GM12874 (cell line): ENCODE data around the gene PLEKHA7.

Experiments used
- TF ChIP-seq, protein P1 (sequence below): IDR thresholded peaks from 2 replicates; pipeline ENCODE4 v1.5.1; 2011; ENCODE audit warnings: low read depth, mild to moderate bottlenecking, control low read depth, low read length, moderate library complexity; ENCODE audit not compliant: insufficient read depth

Gene PLEKHA7

GRCh38 chr11:16880184-16880801, 133.9 kb downstream of the PLEKHA7 start:
- TF ChIP-seq, protein P1, sequence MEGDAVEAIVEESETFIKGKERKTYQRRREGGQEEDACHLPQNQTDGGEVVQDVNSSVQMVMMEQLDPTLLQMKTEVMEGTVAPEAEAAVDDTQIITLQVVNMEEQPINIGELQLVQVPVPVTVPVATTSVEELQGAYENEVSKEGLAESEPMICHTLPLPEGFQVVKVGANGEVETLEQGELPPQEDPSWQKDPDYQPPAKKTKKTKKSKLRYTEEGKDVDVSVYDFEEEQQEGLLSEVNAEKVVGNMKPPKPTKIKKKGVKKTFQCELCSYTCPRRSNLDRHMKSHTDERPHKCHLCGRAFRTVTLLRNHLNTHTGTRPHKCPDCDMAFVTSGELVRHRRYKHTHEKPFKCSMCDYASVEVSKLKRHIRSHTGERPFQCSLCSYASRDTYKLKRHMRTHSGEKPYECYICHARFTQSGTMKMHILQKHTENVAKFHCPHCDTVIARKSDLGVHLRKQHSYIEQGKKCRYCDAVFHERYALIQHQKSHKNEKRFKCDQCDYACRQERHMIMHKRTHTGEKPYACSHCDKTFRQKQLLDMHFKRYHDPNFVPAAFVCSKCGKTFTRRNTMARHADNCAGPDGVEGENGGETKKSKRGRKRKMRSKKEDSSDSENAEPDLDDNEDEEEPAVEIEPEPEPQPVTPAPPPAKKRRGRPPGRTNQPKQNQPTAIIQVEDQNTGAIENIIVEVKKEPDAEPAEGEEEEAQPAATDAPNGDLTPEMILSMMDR, result no peak

DNA sequence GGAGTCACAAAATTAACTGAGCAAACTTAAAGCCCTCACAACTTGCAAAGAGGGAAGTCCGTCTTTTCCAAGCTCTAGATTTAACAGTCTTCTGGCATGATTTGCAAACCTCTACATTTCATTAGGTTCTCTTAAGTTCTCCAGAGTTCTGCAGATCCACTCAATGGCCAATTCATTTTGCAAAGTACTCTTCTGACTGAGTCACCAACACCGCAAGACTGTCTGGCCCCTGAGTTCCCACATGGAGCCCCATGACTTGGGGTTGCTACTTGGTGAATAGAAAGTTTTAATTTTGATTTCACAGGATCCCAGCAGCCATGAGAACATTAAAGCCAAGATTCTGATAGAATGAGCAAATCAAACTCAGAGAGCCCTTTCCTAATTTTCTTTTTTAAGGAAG, 134.5 kb downstream of the PLEKHA7 start:
- TF ChIP-seq, protein P1, result no peak

- TF ChIP-seq, protein P1, result no peak
Measured at GRCh38 chr11:16876837-16877236, 137.4 kb downstream of the PLEKHA7 start.

DNA sequence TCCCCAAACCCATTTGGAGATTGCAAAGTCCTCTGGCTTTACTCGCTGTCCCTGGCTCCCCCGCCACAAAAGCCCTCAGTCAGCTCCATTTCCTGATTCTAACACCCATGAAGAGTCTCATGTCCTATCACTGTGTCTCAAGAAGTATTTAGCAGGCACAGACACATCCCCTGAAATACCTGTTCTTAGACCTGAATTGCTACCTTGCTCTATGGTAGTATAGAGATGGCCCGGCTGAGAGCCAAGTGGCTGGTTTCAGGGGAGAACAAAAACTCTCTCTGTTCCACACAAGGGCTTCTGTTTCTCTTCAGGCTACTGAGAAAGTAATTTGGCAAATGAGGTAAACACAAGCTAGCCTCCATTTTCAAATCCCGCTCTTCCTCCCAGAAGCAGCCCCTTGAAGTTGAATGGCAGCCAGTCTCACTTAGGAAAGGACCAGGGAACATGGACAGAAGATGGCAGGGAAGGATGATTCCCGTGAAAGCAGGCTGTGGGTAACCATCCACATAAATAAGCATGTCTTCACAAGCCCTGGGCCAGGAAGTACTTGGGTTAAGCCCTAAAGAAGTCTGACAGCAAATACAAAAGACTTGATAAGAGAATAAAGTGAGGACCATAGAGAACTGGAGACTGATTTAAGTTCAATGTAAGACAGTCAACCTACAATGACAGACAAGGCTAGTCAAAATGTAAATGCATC, 138.0 kb downstream of the PLEKHA7 start:
- TF ChIP-seq, protein P1, result no peak

DNA sequence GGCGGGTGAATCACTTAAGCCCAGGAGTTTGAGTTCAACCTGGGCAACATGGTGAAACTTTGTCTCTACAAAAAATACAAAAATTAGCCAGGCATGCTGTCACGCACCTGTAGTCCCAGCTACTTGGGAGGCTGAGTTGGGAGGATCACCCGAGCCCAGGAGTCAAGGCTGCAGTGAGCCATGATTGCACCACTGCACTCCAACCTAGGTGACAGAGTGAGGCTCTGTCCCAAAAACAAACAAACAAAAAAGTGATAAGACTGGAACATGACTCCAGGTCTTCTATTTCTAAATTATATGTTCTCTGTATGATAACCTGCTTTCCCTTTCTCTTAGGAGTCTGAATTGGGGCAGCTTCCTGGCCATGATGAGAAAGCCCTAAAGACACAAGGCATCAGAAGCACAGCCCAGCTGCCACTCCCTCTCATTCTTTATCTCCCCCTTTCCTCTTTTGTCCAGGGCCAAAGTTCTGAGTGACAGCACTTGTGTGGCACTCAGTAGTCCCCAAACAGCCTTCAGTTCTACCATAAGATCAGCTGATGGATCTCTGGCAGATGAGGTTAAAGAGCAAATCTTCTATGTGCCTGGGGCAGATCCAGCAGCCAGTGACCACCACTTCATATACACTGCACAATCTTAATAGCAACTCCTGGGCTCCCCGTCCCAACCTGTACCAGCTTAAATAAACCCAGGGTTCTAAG, 139.8 kb downstream of the PLEKHA7 start:
- TF ChIP-seq, protein P1, result no peak

GRCh38 chr11:16873289-16873688, 140.9 kb downstream of the PLEKHA7 start:
- TF ChIP-seq, protein P1, result no peak

- TF ChIP-seq, protein P1, result no peak
Measured at GRCh38 chr11:16871368-16871767, 142.8 kb downstream of the PLEKHA7 start.
